DND-41 (cell line): Measurements from ENCODE around the gene NADK2.

Experiments
- ATAC-seq: fragments of 200-7000 bp; cut with Tn5 transposase; 3 replicates; pipeline ENCODE4 v1.9.1; 2021; ENCODE audit warnings: low read depth; ENCODE audit not compliant: insufficient read depth
- DNase-seq: peaks from one replicate; pipeline ENCODE4 v3.0.0-alpha.2; 2020
- H2AFZ ChIP-seq: 2 replicates; pipeline ENCODE4 v1.6.0; 2012; ENCODE audit warnings: low read depth, low read length
- H3K27ac ChIP-seq: 2 replicates; pipeline ENCODE4 v1.5.1; 2012; ENCODE audit warnings: low read length, inconsistent platforms
- H3K27me3 ChIP-seq: fragments of 200-600 bp; sonication (generic); 2 replicates; pipeline ENCODE4 v1.6.0; 2012; ENCODE audit warnings: low read length, mild to moderate bottlenecking, inconsistent platforms; ENCODE audit not compliant: insufficient read depth, poor library complexity
- H3K36me3 ChIP-seq: 2 replicates; pipeline ENCODE4 v1.5.1; 2012; ENCODE audit warnings: low read length, inconsistent platforms; ENCODE audit not compliant: insufficient read depth
- H3K4me1 ChIP-seq: 2 replicates; pipeline ENCODE4 v1.5.1; 2012; ENCODE audit warnings: mild to moderate bottlenecking, low read length; ENCODE audit not compliant: insufficient read depth
- H3K4me2 ChIP-seq: 2 replicates; pipeline ENCODE4 v1.6.0; 2012; ENCODE audit warnings: mild to moderate bottlenecking, moderate library complexity, low read length, inconsistent platforms; ENCODE audit not compliant: insufficient read depth
- H3K4me3 ChIP-seq, 2 experiments: fragments of 200-600 bp in 1 of 2; shearing (Covaris generic) in 1 of 2; 2 replicates each; pipeline ENCODE4 v1.5.1; 2012 to 2016; ENCODE audit warnings: inconsistent platforms in 2 of 2, low read length in 2 of 2, mild to moderate bottlenecking in 2 of 2, low read depth in 1 of 2, moderate library complexity in 1 of 2
- H3K79me2 ChIP-seq: 2 replicates; pipeline ENCODE4 v1.6.0; 2012; ENCODE audit warnings: low read length, inconsistent platforms; ENCODE audit not compliant: insufficient read depth
- H3K9ac ChIP-seq: 2 replicates; pipeline ENCODE4 v1.6.0; 2012; ENCODE audit warnings: low read depth, mild to moderate bottlenecking, inconsistent platforms, low read length, moderate library complexity
- H3K9me3 ChIP-seq: 2 replicates; pipeline ENCODE4 v1.5.1; 2012; ENCODE audit warnings: low read length, moderate library complexity, mild to moderate bottlenecking, inconsistent platforms; ENCODE audit not compliant: insufficient read depth, severe bottlenecking
- H4K20me1 ChIP-seq: 2 replicates; pipeline ENCODE4 v1.6.0; 2012; ENCODE audit warnings: low read length; ENCODE audit not compliant: insufficient read depth
- EZH2 ChIP-seq: IDR thresholded peaks from 3 replicates; pipeline ENCODE4 v1.6.1; 2012; ENCODE audit warnings: borderline replicate concordance, low read depth, mild to moderate bottlenecking, moderate library complexity, low read length, inconsistent platforms; ENCODE audit not compliant: severe bottlenecking
- TF ChIP-seq, protein P1 (sequence below): IDR thresholded peaks from 2 replicates; pipeline ENCODE4 v1.5.1; 2012; ENCODE audit warnings: borderline replicate concordance, low read length, moderate library complexity, mild to moderate bottlenecking; ENCODE audit not compliant: poor library complexity, severe bottlenecking; ENCODE audit errors: extremely low read depth

The NADK2 gene

DNA sequence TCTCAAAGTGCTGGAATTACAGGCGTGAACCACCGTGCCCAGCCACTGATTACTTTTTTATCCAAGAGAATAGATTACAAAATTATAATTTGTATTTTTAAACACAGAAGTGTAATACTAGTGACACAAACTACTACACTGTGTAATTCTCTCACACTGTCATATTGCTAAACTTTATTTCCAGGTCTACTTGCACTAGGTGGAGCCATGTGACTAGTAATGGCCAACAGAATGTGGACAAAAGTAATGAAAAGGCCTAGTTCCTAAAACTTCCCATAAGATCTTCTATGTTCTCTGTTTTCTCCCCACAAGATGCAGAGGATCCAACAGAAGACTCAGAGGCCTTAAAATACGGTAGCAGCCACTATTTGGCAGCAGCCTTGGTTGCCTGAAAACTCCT is 27.3 kb downstream of the NADK2 start:
- H2AFZ ChIP-seq: no peak overlapping the region
- H3K79me2 ChIP-seq: no peaks in the 10 kb centered on the region
- no peak overlapping the region for H3K4me3 ChIP-seq
- DNase-seq (no peak), ATAC-seq (no peak)
- H4K20me1 ChIP-seq: no peaks in the 10 kb centered on the region
- H3K36me3 ChIP-seq: peaks cover 46% of the 10 kb centered on the region
- H3K27ac ChIP-seq: no peak overlapping the region
- no peak overlapping the region for H3K4me2 ChIP-seq
- no peaks in the 10 kb centered on the region for H3K4me1 ChIP-seq
- TF ChIP-seq EZH2: no peak
- TF ChIP-seq, protein P1, sequence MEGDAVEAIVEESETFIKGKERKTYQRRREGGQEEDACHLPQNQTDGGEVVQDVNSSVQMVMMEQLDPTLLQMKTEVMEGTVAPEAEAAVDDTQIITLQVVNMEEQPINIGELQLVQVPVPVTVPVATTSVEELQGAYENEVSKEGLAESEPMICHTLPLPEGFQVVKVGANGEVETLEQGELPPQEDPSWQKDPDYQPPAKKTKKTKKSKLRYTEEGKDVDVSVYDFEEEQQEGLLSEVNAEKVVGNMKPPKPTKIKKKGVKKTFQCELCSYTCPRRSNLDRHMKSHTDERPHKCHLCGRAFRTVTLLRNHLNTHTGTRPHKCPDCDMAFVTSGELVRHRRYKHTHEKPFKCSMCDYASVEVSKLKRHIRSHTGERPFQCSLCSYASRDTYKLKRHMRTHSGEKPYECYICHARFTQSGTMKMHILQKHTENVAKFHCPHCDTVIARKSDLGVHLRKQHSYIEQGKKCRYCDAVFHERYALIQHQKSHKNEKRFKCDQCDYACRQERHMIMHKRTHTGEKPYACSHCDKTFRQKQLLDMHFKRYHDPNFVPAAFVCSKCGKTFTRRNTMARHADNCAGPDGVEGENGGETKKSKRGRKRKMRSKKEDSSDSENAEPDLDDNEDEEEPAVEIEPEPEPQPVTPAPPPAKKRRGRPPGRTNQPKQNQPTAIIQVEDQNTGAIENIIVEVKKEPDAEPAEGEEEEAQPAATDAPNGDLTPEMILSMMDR: no peak
- no peak overlapping the region for H3K9ac ChIP-seq
- no peaks in the 10 kb centered on the region for H3K9me3 ChIP-seq
- H3K27me3 ChIP-seq: no peaks in the 10 kb centered on the region

- Histone ChIP-seq H3K9me3 (no peaks in the 10 kb centered on the region), H3K36me3 (peaks cover 32% of the 10 kb centered on the region; the same call in 1 of the 2 replicates), H3K4me2 (no peak overlapping the region), H3K27ac (no peak overlapping the region), H3K27me3 (no peaks in the 10 kb centered on the region), H2AFZ (no peak overlapping the region), H3K4me3 (no peak overlapping the region), H3K4me1 (no peaks in the 10 kb centered on the region), H3K79me2 (no peaks in the 10 kb centered on the region), H4K20me1 (no peaks in the 10 kb centered on the region), H3K9ac (no peak overlapping the region)
- TF ChIP-seq EZH2: no peak
- TF ChIP-seq, protein P1: no peak
- DNase-seq (no peak), ATAC-seq (no peak)
These were observed 32.1 kb downstream of the NADK2 start for GRCh38 chr5:36209664-36210063.

DNA sequence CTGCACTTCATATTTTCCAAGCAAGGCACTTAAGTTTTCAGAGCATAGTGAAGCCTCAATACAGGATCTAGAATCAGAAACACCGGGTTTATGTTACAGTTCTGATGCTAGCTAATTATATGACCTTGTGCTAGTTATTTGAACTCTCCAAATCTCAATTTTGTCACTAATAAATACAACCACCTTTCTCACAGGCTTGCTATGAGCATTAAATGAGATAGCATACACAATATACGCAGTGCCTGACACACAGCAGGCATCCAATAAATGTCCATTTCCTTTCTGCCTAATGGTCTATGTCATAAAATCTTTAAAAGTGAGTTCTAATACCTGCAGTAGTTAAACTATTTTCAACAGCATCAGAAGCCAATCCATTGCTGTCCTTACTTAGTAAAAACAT is 32.9 kb downstream of the NADK2 start:
- Histone ChIP-seq H3K4me2 (no peak overlapping the region), H3K4me3 (no peak overlapping the region), H3K4me1 (no peaks in the 10 kb centered on the region), H3K9ac (no peak overlapping the region), H3K9me3 (no peaks in the 10 kb centered on the region), H3K79me2 (no peaks in the 10 kb centered on the region), H2AFZ (no peak overlapping the region), H3K27ac (no peak overlapping the region), H4K20me1 (no peaks in the 10 kb centered on the region), H3K36me3 (peaks cover 29% of the 10 kb centered on the region; the same call in 1 of the 2 replicates), H3K27me3 (no peaks in the 10 kb centered on the region)
- DNase-seq (no peak), ATAC-seq (no peak)
- TF ChIP-seq, protein P1: no peak
- TF ChIP-seq EZH2: no peak

DNA sequence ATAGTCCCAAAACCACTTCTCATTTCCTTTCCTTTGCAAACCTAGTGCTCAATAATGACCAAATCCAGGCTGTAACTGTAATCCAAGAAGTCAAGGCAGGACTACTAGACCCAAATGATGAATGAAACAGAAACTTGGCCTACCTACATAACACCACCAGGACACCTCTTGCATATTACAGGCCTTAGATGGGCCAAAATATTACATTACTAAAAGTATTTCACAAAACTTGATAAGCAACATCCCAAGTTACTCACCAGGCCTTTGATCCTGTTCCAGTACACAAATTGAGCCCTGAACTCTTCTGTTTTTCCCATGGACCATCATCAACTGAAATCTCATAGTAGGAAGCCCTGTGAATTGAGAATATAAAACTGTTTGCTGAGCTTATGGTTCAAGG is 34.8 kb downstream of the NADK2 start:
- no peak overlapping the region for H2AFZ ChIP-seq
- peaks cover 34% of the 10 kb centered on the region; the same call in 1 of the 2 replicates for H3K36me3 ChIP-seq

More for the DNA sequence above, 34.8 kb downstream of the NADK2 start:
- Histone ChIP-seq H3K4me1 (no peaks in the 10 kb centered on the region), H3K27ac (no peak overlapping the region), H3K4me2 (no peak overlapping the region), H3K27me3 (no peaks in the 10 kb centered on the region), H3K9me3 (no peaks in the 10 kb centered on the region), H4K20me1 (no peaks in the 10 kb centered on the region), H3K9ac (no peak overlapping the region), H3K4me3 (no peak overlapping the region), H3K79me2 (no peaks in the 10 kb centered on the region)
- TF ChIP-seq, protein P1: no peak
- TF ChIP-seq EZH2: no peak
- no peak for DNase-seq
- no peak for ATAC-seq
